Gastrocnemius medialis (tissue), 4 donors: ENCODE results near the gene EMX1.

Experiments
- CTCF ChIP-seq, 5 experiments: fragments of 450-650 bp in 3 of 5; fragments of 200-600 bp in 2 of 5; sonication (generic) in 2 of 5; IDR thresholded peaks in 4 of 5; conservative IDR thresholded peaks in 1 of 5; 1 replicate in 4 of 5; 2 replicates in 1 of 5; pipeline ENCODE4 v1.5.1; 2016 to 2019; ENCODE audit warnings: antibody characterized with exemption in 5 of 5, mild to moderate bottlenecking in 3 of 5, moderate library complexity in 3 of 5
- POLR2A ChIP-seq, 2 donors: fragments of 450-650 bp; IDR thresholded peaks; one replicate each; pipeline ENCODE4 v1.6.1; 2017; ENCODE audit warnings: antibody characterized with exemption in 2 of 2, mild to moderate bottlenecking in 2 of 2, moderate library complexity in 2 of 2

- TF ChIP-seq CTCF (IDR thresholded peaks at IDR 0.05 in 4 of 5, conservative IDR thresholded peaks at IDR 0.05 in 1 of 5) (no peak), POLR2A (IDR thresholded peaks at IDR 0.05) (no peak)
Measured at GRCh38 chr2:72914206-72914559, 3.1 kb upstream of the EMX1 start.
